Fibroblast of lung (primary cell): ENCODE measurements around the gene PIM2. TPM values are rescaled to one million over a fixed set of nuclear protein-coding genes. Genes with fewer than 3 reads are reported as not detected.

Source experiments
- DNase-seq, 2 donors: peaks; one replicate each; pipeline versions ENCODE4 v3.0.0 to v3.0.0-alpha.2; 2010; ENCODE audit warnings: low read depth in 2 of 2
- H2AFZ ChIP-seq: 2 replicates; pipeline ENCODE4 v1.5.1; 2012; ENCODE audit warnings: low read length, control low read depth, inconsistent platforms
- H3K27ac ChIP-seq: 2 replicates; pipeline ENCODE4 v1.5.1; 2011; ENCODE audit warnings: low read length, control low read depth; ENCODE audit not compliant: insufficient read depth
- H3K27me3 ChIP-seq: 2 replicates; pipeline ENCODE4 v1.5.1; 2011; ENCODE audit warnings: mild to moderate bottlenecking, low read length; ENCODE audit not compliant: control insufficient read depth, insufficient read depth
- H3K36me3 ChIP-seq: 2 replicates; pipeline ENCODE4 v1.5.1; 2011; ENCODE audit warnings: low read length; ENCODE audit not compliant: control insufficient read depth, insufficient read depth
- H3K4me1 ChIP-seq: 2 replicates; pipeline ENCODE4 v1.5.1; 2011; ENCODE audit warnings: low read length; ENCODE audit not compliant: control insufficient read depth, insufficient read depth; ENCODE audit errors: extremely low read depth
- H3K4me2 ChIP-seq: 2 replicates; pipeline ENCODE4 v1.5.1; 2011; ENCODE audit warnings: low read length, control low read depth; ENCODE audit not compliant: insufficient read depth; ENCODE audit errors: extremely low read depth
- H3K4me3 ChIP-seq, 4 experiments: fragments of 200-600 bp in 1 of 4; sonication (generic) in 1 of 4; replicated peaks in 1 of 4; 2 replicates each; pipeline ENCODE4 v1.5.1; 2011 to 2016; ENCODE audit warnings: low read length in 4 of 4, low read depth in 3 of 4, mild to moderate bottlenecking in 3 of 4, control low read depth in 2 of 4, inconsistent platforms in 1 of 4, mixed read lengths in 1 of 4; ENCODE audit not compliant: insufficient read depth in 1 of 4; ENCODE audit errors: control extremely low read depth in 1 of 4
- H3K79me2 ChIP-seq: 2 replicates; pipeline ENCODE4 v1.5.1; 2012; ENCODE audit warnings: mild to moderate bottlenecking, low read length, inconsistent platforms; ENCODE audit not compliant: control insufficient read depth, insufficient read depth
- H3K9ac ChIP-seq: 2 replicates; pipeline ENCODE4 v1.5.1; 2011; ENCODE audit warnings: mild to moderate bottlenecking, low read length, control low read depth; ENCODE audit not compliant: insufficient read depth
- H3K9me3 ChIP-seq: 2 replicates; pipeline ENCODE4 v1.5.1; 2012; ENCODE audit warnings: low read depth, low read length; ENCODE audit not compliant: control insufficient read depth, insufficient read depth
- H4K20me1 ChIP-seq: 2 replicates; pipeline ENCODE4 v1.5.1; 2011; ENCODE audit warnings: low read length; ENCODE audit not compliant: control insufficient read depth, insufficient read depth; ENCODE audit errors: extremely low read depth
- CTCF ChIP-seq, 2 donors: IDR thresholded peaks in 1 of 2; conservative IDR thresholded peaks in 1 of 2; 1 replicate in 1 of 2; 2 replicates in 1 of 2; pipeline ENCODE4 v1.5.1; 2011 to 2012; ENCODE audit warnings: low read length in 2 of 2, control low read depth in 1 of 2, inconsistent platforms in 1 of 2, low read depth in 1 of 2, mild to moderate bottlenecking in 1 of 2
- EZH2 ChIP-seq: IDR thresholded peaks from 2 replicates; pipeline ENCODE4 v1.5.1; 2012; ENCODE audit warnings: low read length, control low read depth, mild to moderate bottlenecking; ENCODE audit errors: missing control alignments
- polyA plus RNA-seq, 2 donors: library from polyadenylated mRNA; depleted of rRNA in 1 of 2; stranded (reverse) in 1 of 2; unstranded in 1 of 2; fragments of >200 nt; gene quantifications; 2 replicates each; pipeline ENCODE4 v1.2.1, GENCODE V29; 2011 to 2012; ENCODE audit warnings: missing spikeins in 1 of 2
- total RNA-seq: library from RNA; depleted of rRNA; stranded (reverse); fragments of >200 nt; gene quantifications from 2 replicates; pipeline ENCODE4 v1.2.1, GENCODE V29; 2014

PIM2 gene
- total and polyA plus RNA-seq, 2 donors (not counting 1 experiment from before 2014, with no cell fraction given) = 3.1 to 3.7 TPM

- no peak overlapping the region for H2AFZ ChIP-seq
- H3K79me2 ChIP-seq = peaks cover 5% of the 10 kb centered on the region
Measured at GRCh38 chrX:48935301-48935670, 16.5 kb upstream of the PIM2 start.

GRCh38 chrX:48934581-48935300 lies 15.9 kb upstream of the PIM2 start:
- Histone ChIP-seq H3K9ac (no peak overlapping the region), H3K79me2 (peaks cover 1% of the 10 kb centered on the region), H3K4me3 (no peak overlapping the region), H3K36me3 (peaks cover 2% of the 10 kb centered on the region), H3K27me3 (no peaks in the 10 kb centered on the region), H3K27ac (no peak overlapping the region), H4K20me1 (no peaks in the 10 kb centered on the region), H3K4me1 (no peaks in the 10 kb centered on the region), H3K4me2 (no peak overlapping the region), H2AFZ (no peak overlapping the region), H3K9me3 (no peaks in the 10 kb centered on the region)
- no peak for DNase-seq
- TF ChIP-seq CTCF (conservative IDR thresholded peaks at IDR 0.05 in 1 of 2, IDR thresholded peaks at IDR 0.05 in 1 of 2; ENCODE audit: low read depth in 1 of 2, low read length in 2 of 2) = no peak
- TF ChIP-seq EZH2 = no peak

More at GRCh38 chrX:48935301-48935670, 16.5 kb upstream of the PIM2 start:
- H3K27me3 ChIP-seq = no peaks in the 10 kb centered on the region
- H3K4me3 ChIP-seq = no peak overlapping the region
- H3K27ac ChIP-seq = no peak overlapping the region
- no peaks in the 10 kb centered on the region for H4K20me1 ChIP-seq
- H3K36me3 ChIP-seq = peaks cover 2% of the 10 kb centered on the region
- H3K9me3 ChIP-seq = no peaks in the 10 kb centered on the region
- TF ChIP-seq CTCF (conservative IDR thresholded peaks at IDR 0.05 in 1 of 2, IDR thresholded peaks at IDR 0.05 in 1 of 2; ENCODE audit: low read depth in 1 of 2, low read length in 2 of 2) = no peak
- no peak for TF ChIP-seq EZH2
- no peaks in the 10 kb centered on the region for H3K4me1 ChIP-seq
- no peak overlapping the region for H3K4me2 ChIP-seq
- DNase-seq = no peak
- no peak overlapping the region for H3K9ac ChIP-seq

- H3K27ac ChIP-seq = no peak overlapping the region
- no peak for DNase-seq
- H4K20me1 ChIP-seq = no peaks in the 10 kb centered on the region
- TF ChIP-seq CTCF (conservative IDR thresholded peaks at IDR 0.05 in 1 of 2, IDR thresholded peaks at IDR 0.05 in 1 of 2; ENCODE audit: low read depth in 1 of 2, low read length in 2 of 2) = no peak
- no peak for TF ChIP-seq EZH2
- peaks cover 2% of the 10 kb centered on the region for H3K36me3 ChIP-seq
- H3K79me2 ChIP-seq = no peaks in the 10 kb centered on the region
- no peaks in the 10 kb centered on the region for H3K9me3 ChIP-seq
- no peak overlapping the region for H3K9ac ChIP-seq
- H3K27me3 ChIP-seq = no peaks in the 10 kb centered on the region
- no peak overlapping the region for H3K4me2 ChIP-seq
- H3K4me1 ChIP-seq = no peaks in the 10 kb centered on the region
- H2AFZ ChIP-seq = no peak overlapping the region
- H3K4me3 ChIP-seq = no peak overlapping the region
Measured at GRCh38 chrX:48933757-48934156, 14.9 kb upstream of the PIM2 start.
